SU-DHL-6 (cell line): ENCODE measurements around the gene MAML2.

ENCODE experiments used
- H2AFZ ChIP-seq: fragments of 200-600 bp; sonication (generic); 2 replicates; pipeline ENCODE4 v1.6.1; 2014; ENCODE audit warnings: low read depth, mild to moderate bottlenecking, moderate library complexity, mixed read lengths, antibody characterized with exemption, low read length; ENCODE audit not compliant: severe bottlenecking
- H3F3A ChIP-seq: fragments of 200-600 bp; shearing (Covaris generic); 2 replicates; pipeline ENCODE4 v1.6.0; 2016; ENCODE audit warnings: antibody characterized with exemption, mild to moderate bottlenecking; ENCODE audit not compliant: insufficient read depth
- H3K27ac ChIP-seq: fragments of 200-600 bp; sonication (generic); 2 replicates; pipeline ENCODE4 v1.5.1; 2016; ENCODE audit warnings: low read depth, mild to moderate bottlenecking, low read length, moderate library complexity, mixed read lengths
- H3K27me3 ChIP-seq: fragments of 200-600 bp; sonication (generic), shearing (Covaris generic); 2 replicates; pipeline ENCODE4 v1.6.0; 2014; ENCODE audit warnings: mild to moderate bottlenecking, low read length
- H3K36me3 ChIP-seq: fragments of 200-600 bp; sonication (generic); 2 replicates; pipeline ENCODE4 v1.6.1; 2014; ENCODE audit warnings: mild to moderate bottlenecking, low read length, mixed read lengths
- H3K4me2 ChIP-seq: fragments of 300-600, 200-600 bp; shearing (Covaris generic), sonication (generic); 2 replicates; pipeline ENCODE4 v1.6.0; 2014; ENCODE audit warnings: low read length, low read depth, mild to moderate bottlenecking; ENCODE audit not compliant: poor library complexity, severe bottlenecking
- H3K4me3 ChIP-seq: fragments of 200-600 bp; sonication (generic); 2 replicates; pipeline ENCODE4 v1.5.1; 2014; ENCODE audit warnings: antibody characterized with exemption, low read length, mild to moderate bottlenecking, mixed read lengths; ENCODE audit not compliant: insufficient read depth, poor library complexity, severe bottlenecking
- H3K79me2 ChIP-seq: fragments of 200-600 bp; sonication (generic); 2 replicates; pipeline ENCODE4 v1.6.1; 2014; ENCODE audit warnings: mild to moderate bottlenecking, low read length, moderate library complexity; ENCODE audit not compliant: insufficient read depth
- H3K9ac ChIP-seq: fragments of 200-600 bp; sonication (generic); 2 replicates; pipeline ENCODE4 v1.7.0; 2014; ENCODE audit warnings: mild to moderate bottlenecking, low read length
- H3K9me2 ChIP-seq: fragments of 200-600 bp; sonication (generic); replicated peaks from 2 replicates; pipeline ENCODE4 v1.6.1; 2014; ENCODE audit warnings: low read length; ENCODE audit not compliant: insufficient read depth
- H3K9me3 ChIP-seq: fragments of 200-600 bp; sonication (generic); 2 replicates; pipeline ENCODE4 v1.6.1; 2014; ENCODE audit warnings: low read length, mixed read lengths; ENCODE audit not compliant: insufficient read depth
- H4K20me1 ChIP-seq: fragments of 200-600 bp; sonication (generic); 2 replicates; pipeline ENCODE4 v1.6.1; 2014; ENCODE audit warnings: low read depth, mild to moderate bottlenecking, antibody characterized with exemption, low read length, moderate library complexity, mixed read lengths
- CTCF ChIP-seq: fragments of 200-600 bp; sonication (generic); IDR thresholded peaks from one replicate; pipeline ENCODE4 v1.5.1; 2017; ENCODE audit warnings: antibody characterized with exemption, mild to moderate bottlenecking, low read length, moderate library complexity; ENCODE audit not compliant: insufficient read depth, poor library complexity, severe bottlenecking
- EZH2phosphoT487 ChIP-seq: fragments of 200-600 bp; sonication (generic), shearing (Covaris generic); conservative IDR thresholded peaks from 2 replicates; pipeline ENCODE4 v1.6.1; 2018; ENCODE audit warnings: mild to moderate bottlenecking, antibody characterized with exemption, low read length, moderate library complexity, mixed read lengths

The MAML2 gene

GRCh38 chr11:96267001-96267495, 75.9 kb downstream of the MAML2 start:
- Histone ChIP-seq H2AFZ (no peak overlapping the region), H3K79me2 (no peaks in the 10 kb centered on the region), H3K9me2 (no peaks in the 10 kb centered on the region), H3F3A (no peaks in the 10 kb centered on the region), H3K4me2 (no peak overlapping the region), H4K20me1 (no peaks in the 10 kb centered on the region), H3K27ac (no peak overlapping the region), H3K36me3 (no peaks in the 10 kb centered on the region), H3K27me3 (no peaks in the 10 kb centered on the region), H3K4me3 (no peak overlapping the region), H3K9me3 (no peaks in the 10 kb centered on the region), H3K9ac (no peak overlapping the region)
- no peak for TF ChIP-seq EZH2phosphoT487
- no peak for TF ChIP-seq CTCF

GRCh38 chr11:96265972-96266371, 77.0 kb downstream of the MAML2 start:
- no peak overlapping the region for H3K4me2 ChIP-seq
- no peaks in the 10 kb centered on the region for H3F3A ChIP-seq
- no peaks in the 10 kb centered on the region for H3K79me2 ChIP-seq
- H4K20me1 ChIP-seq, result no peaks in the 10 kb centered on the region
- no peaks in the 10 kb centered on the region for H3K9me2 ChIP-seq
- no peak overlapping the region for H3K4me3 ChIP-seq
- H3K36me3 ChIP-seq, result no peaks in the 10 kb centered on the region
- no peak overlapping the region for H3K27ac ChIP-seq
- no peak overlapping the region for H2AFZ ChIP-seq
- H3K27me3 ChIP-seq, result no peaks in the 10 kb centered on the region
- no peak overlapping the region for H3K9ac ChIP-seq
- no peaks in the 10 kb centered on the region for H3K9me3 ChIP-seq
- no peak for TF ChIP-seq CTCF
- TF ChIP-seq EZH2phosphoT487, result no peak

- Histone ChIP-seq H3K27me3 (no peaks in the 10 kb centered on the region), H3K9ac (no peak overlapping the region), H3K79me2 (no peaks in the 10 kb centered on the region), H4K20me1 (no peaks in the 10 kb centered on the region), H3K9me3 (no peaks in the 10 kb centered on the region), H3K4me2 (no peak overlapping the region), H3K36me3 (no peaks in the 10 kb centered on the region), H3K27ac (no peak overlapping the region), H3F3A (no peaks in the 10 kb centered on the region), H3K4me3 (no peak overlapping the region), H3K9me2 (no peaks in the 10 kb centered on the region), H2AFZ (no peak overlapping the region)
- TF ChIP-seq EZH2phosphoT487 (no peak), CTCF (no peak)
Observed at GRCh38 chr11:96265220-96265737, 77.7 kb downstream of the MAML2 start.
